Measurements from ENCODE around the gene LRMDA.

LRMDA gene

GRCh38 chr10:75646218-75646915, 214.9 kb downstream of the LRMDA start:
- no peak for DNase-seq (ENCODE audit: low spot score)

GRCh38 chr10:75646916-75647315, 215.5 kb downstream of the LRMDA start:
- no peak for DNase-seq (ENCODE audit: low spot score)

GRCh38 chr10:75647675-75648074, 216.3 kb downstream of the LRMDA start:
- no peak for DNase-seq (ENCODE audit: low spot score)

- no peak for DNase-seq (ENCODE audit: low spot score)
These were observed 216.9 kb downstream of the LRMDA start for GRCh38 chr10:75648351-75648750.

- no peak for DNase-seq (ENCODE audit: low spot score)
These were observed 217.4 kb downstream of the LRMDA start for GRCh38 chr10:75648854-75649253.

- no peak for DNase-seq (ENCODE audit: low spot score)
These were observed 218.0 kb downstream of the LRMDA start for GRCh38 chr10:75649466-75649865.

GRCh38 chr10:75650648-75651047, 219.2 kb downstream of the LRMDA start:
- DNase-seq (ENCODE audit: low spot score), result no peak

- no peak for DNase-seq (ENCODE audit: low spot score)
These were observed 220.0 kb downstream of the LRMDA start for GRCh38 chr10:75651417-75651816.

- no peak for DNase-seq (ENCODE audit: low spot score)
These were observed 220.8 kb downstream of the LRMDA start for GRCh38 chr10:75652146-75652740.

GRCh38 chr10:75653761-75654160, 222.3 kb downstream of the LRMDA start:
- DNase-seq (ENCODE audit: low spot score), result no peak

- DNase-seq (ENCODE audit: low spot score), result no peak
These were observed 222.8 kb downstream of the LRMDA start for GRCh38 chr10:75654171-75654771.

GRCh38 chr10:75654772-75655171, 223.3 kb downstream of the LRMDA start:
- no peak for DNase-seq (ENCODE audit: low spot score)

- DNase-seq (ENCODE audit: low spot score), result no peak
These were observed 224.5 kb downstream of the LRMDA start for GRCh38 chr10:75655791-75656451.

- DNase-seq (ENCODE audit: low spot score), result no peak
These were observed 225.9 kb downstream of the LRMDA start for GRCh38 chr10:75657351-75657750.

- DNase-seq (ENCODE audit: low spot score), result no peak
These were observed 226.6 kb downstream of the LRMDA start for GRCh38 chr10:75658036-75658435.

GRCh38 chr10:75658496-75658895, 227.1 kb downstream of the LRMDA start:
- no peak for DNase-seq (ENCODE audit: low spot score)

GRCh38 chr10:75658915-75659314, 227.5 kb downstream of the LRMDA start:
- no peak for DNase-seq (ENCODE audit: low spot score)

GRCh38 chr10:75660823-75661222, 229.4 kb downstream of the LRMDA start:
- no peak for DNase-seq (ENCODE audit: low spot score)

- DNase-seq (ENCODE audit: low spot score), result no peak
These were observed 231.3 kb downstream of the LRMDA start for GRCh38 chr10:75662715-75663114.

GRCh38 chr10:75663947-75664664, 232.7 kb downstream of the LRMDA start:
- no peak for DNase-seq (ENCODE audit: low spot score)

GRCh38 chr10:75664968-75665367, 233.5 kb downstream of the LRMDA start:
- DNase-seq (ENCODE audit: low spot score), result no peak

- DNase-seq (ENCODE audit: low spot score), result no peak
These were observed 234.3 kb downstream of the LRMDA start for GRCh38 chr10:75665707-75666106.

All from germinal center (tissue), 1 donor.